HL-60/S4 treated with phorbol 12-myristate 13-acetate at 8.2 ng/mL for 4 days and 3 days (cell line): ENCODE results near the gene ZNF579.

ENCODE experiments used
- in situ Hi-C: fragments of 300-500 bp; cut with MboI; formaldehyde crosslinking; loops from 2 replicates; pipeline ENCODE4 v1.15.0; 2022; ENCODE audit warnings: low sequenced_read_pairs

ZNF579 gene, protein sequence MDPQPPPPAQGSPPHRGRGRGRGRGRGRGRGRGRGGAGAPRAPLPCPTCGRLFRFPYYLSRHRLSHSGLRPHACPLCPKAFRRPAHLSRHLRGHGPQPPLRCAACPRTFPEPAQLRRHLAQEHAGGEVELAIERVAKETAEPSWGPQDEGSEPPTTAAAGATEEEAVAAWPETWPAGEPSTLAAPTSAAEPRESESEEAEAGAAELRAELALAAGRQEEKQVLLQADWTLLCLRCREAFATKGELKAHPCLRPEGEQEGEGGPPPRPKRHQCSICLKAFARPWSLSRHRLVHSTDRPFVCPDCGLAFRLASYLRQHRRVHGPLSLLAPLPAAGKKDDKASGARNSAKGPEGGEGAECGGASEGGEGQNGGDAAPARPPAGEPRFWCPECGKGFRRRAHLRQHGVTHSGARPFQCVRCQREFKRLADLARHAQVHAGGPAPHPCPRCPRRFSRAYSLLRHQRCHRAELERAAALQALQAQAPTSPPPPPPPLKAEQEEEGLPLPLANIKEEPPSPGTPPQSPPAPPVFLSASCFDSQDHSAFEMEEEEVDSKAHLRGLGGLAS

GRCh38 chr19:55580628-55581144, at the start of gene ZNF579:
TSS of gene ZNF579 (minus strand) at chr19:55580848. CDS start at chr19:55579639, 1,209 bp downstream.
- in situ Hi-C loops = no loop called here

DNA sequence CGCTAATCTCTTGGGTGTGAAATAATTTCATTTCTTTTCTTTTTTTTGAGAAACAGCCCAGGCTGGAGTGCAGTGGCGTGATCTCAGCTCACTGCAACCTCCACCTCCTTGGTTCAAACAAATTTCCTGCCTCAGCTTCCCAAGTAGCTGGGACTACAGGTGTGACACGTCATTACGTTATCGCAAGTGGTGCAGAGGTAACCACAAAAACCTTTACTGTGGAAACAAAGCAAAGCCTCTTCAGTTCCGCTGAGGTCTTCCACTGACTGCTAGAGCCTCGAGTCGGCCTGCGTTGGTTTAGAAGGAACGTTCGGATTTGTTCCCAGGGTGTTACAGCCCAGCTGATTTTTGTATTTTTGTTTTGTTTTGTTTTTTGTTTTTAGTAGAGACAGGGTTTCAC, 45.7 kb upstream of the ZNF579 start:
- in situ Hi-C loops = loop anchor here (10.0 kb wide), 1 partner anchor 112 kb away; no protein-coding TSS in a partner anchor

DNA sequence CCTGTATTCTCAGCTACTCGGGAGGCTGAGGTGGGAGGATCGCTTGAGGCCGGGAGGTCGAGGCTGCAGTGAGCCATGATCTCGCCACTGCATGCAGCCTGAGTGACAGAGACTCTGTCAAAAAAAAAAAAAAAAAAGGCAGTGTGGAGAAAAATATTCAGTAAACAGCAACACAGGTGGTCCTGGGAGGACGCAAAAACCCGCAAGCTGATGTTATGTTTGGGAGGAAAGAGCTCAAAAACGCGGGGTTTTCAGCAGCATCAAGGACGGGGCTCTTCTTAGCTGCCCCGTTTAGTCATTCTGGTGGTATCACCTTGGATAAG, 44.3 kb upstream of the ZNF579 start:
- in situ Hi-C loops = loop anchor here (10.0 kb wide), 1 partner anchor 110 kb away; no protein-coding TSS in a partner anchor

DNA sequence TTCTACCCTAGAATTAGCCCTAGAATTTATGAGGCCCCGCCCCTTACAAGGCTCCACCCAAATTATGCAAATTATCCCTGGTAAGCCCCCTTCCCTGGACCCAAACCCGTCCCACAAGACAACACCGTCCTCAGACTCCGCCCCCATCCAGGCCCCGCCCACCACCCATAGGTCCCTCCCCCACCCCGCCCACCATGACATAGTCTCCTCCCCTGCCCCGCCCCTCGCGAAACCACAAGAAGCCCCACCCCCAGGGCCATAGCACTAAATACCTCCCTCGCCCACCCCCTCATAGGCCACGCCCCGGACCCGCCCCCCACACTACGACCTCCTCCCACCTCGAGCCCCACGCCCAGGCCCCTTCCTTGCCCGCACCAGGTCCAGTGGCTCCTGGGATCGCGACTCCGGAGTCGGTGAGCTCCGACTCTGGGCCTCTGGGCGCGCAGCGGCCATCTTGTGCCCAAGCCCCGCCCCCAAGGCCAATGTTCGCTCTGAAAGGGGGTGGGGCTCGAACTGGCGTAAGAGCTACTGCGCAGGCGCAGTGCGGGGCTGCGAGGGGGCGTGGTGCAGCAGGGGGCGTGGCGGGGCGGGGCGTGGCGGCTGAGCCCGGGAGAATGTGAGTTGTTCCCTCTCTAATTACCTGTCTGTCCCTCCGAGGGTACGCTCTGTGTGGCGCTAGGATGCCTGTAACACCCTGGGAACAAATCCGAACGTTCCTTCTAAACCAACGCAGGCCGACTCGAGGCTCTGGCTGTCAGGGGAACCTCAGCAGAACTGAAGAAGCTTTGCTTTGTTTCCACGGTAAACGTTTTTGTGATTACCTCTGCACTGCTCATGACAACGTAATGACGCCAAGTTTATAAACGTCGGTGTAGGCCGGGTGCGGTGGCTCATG, 43.7 kb upstream of the ZNF579 start, which contains the start of gene ZNF784:
TSS of gene ZNF784 (minus strand) at position 458 of the 895 bp plus-strand sequence. CDS start at position 453, 5 bp downstream.
- in situ Hi-C loops = loop anchor here (10.0 kb wide), 1 partner anchor 110 kb away; no protein-coding TSS in a partner anchor

- in situ Hi-C loops = loop anchor here (10.0 kb wide), 1 partner anchor 109 kb away; no protein-coding TSS in a partner anchor
Observed at GRCh38 chr19:55623561-55623960, 42.9 kb upstream of the ZNF579 start.

DNA sequence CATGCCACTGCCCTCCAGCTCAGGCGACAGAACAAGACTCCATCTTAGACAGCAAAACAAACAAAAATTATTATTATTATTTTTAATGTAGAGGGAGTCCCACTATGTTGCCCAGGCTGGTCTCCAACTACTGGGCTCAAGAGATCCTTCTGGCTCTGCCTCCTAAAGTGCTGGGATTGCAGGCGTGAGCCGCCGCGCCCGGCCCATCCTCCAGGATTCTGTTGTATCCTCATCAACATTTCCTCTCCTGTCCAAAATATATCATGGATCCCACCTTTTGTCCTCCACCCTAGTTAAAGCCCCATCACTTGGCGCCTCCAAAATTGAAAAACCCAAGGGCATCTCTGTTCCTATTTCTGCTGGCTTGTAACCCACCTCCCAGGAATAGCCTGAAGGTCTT, 42.5 kb upstream of the ZNF579 start:
- in situ Hi-C loops = loop anchor here (10.0 kb wide), 1 partner anchor 108 kb away; no protein-coding TSS in a partner anchor

- in situ Hi-C loops = loop anchor here (10.0 kb wide), 1 partner anchor 108 kb away; no protein-coding TSS in a partner anchor
Observed at GRCh38 chr19:55622242-55622969, 41.8 kb upstream of the ZNF579 start.

DNA sequence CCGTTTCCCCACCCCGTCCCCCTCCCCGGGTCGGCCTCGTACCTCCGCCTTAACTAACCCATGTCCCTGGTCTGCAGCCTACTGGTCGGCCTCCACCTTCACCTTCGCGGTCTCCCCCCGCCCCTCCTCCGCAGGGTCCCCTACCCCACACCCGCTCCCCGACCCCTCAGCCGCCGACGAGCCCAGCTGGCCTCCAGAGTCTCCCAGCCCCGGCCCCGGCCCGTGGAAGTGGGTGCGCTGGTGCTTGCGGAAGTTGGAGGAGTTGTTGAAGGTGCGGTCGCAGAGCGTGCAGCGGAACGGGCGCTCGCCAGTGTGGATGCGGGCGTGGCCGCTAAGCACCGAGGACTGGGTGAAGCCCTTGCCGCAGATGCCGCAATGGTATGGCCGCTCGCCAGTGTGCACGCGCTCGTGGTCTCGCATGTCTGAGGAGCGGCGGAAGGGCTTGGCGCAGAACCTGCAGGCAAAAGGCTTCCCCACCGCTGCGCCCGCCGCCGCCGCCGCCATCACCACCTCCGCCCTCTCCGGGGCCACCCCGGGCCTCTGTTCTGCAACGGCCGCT, 41.1 kb upstream of the ZNF579 start:
- in situ Hi-C loops = loop anchor here (10.0 kb wide), 1 partner anchor 107 kb away; no protein-coding TSS in a partner anchor

- in situ Hi-C loops = loop anchor here (10.0 kb wide), 1 partner anchor 106 kb away; no protein-coding TSS in a partner anchor
Observed at GRCh38 chr19:55621205-55621672, 40.6 kb upstream of the ZNF579 start.

DNA sequence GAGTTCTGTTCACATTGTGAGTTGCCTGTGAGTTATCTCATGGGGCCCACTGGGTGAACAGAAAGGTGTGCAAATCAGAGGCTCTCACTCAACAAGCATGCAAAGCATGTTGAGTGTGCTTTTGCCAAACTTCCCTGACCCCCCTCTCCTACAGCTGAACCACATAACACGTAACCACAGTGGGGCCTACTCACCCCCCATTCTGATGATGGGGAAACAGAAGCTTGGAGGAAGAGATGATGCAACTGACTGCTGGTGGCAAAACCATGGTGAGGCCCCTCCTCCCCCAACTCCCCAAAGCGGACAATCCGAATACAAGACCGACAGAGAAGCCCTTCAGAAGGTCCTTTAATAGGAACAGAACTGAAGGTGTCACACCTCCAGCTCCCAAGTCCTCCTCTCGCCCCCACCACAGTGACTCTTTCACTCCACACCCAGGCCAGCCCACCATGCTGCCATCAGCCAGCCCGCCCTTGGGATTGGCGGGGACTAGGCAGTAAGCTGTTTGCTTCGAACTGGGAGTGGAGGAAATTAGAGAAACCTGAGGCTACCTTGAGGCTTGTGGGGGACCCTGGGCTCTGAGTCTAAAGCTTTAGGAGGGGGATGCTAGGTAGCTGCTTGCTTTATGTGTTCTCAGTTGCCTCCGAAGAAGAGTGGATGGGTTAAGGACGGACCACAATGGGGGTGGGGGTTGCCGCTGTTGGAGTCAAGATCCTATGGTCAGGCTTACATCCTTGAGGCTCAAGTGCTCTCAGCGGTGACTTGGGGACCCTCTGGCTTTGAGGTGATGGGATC, 40.0 kb upstream of the ZNF579 start:
- in situ Hi-C loops = loop anchor here (10.0 kb wide), 1 partner anchor 106 kb away; no protein-coding TSS in a partner anchor

- in situ Hi-C loops = no loop called here
Observed at GRCh38 chr19:55619286-55619685, 38.6 kb upstream of the ZNF579 start.

GRCh38 chr19:55618426-55618825, 37.8 kb upstream of the ZNF579 start:
- in situ Hi-C loops = no loop called here

- in situ Hi-C loops = no loop called here
Observed at GRCh38 chr19:55617426-55617825, 36.8 kb upstream of the ZNF579 start.

GRCh38 chr19:55616395-55616875, 35.8 kb upstream of the ZNF579 start:
- in situ Hi-C loops = no loop called here

DNA sequence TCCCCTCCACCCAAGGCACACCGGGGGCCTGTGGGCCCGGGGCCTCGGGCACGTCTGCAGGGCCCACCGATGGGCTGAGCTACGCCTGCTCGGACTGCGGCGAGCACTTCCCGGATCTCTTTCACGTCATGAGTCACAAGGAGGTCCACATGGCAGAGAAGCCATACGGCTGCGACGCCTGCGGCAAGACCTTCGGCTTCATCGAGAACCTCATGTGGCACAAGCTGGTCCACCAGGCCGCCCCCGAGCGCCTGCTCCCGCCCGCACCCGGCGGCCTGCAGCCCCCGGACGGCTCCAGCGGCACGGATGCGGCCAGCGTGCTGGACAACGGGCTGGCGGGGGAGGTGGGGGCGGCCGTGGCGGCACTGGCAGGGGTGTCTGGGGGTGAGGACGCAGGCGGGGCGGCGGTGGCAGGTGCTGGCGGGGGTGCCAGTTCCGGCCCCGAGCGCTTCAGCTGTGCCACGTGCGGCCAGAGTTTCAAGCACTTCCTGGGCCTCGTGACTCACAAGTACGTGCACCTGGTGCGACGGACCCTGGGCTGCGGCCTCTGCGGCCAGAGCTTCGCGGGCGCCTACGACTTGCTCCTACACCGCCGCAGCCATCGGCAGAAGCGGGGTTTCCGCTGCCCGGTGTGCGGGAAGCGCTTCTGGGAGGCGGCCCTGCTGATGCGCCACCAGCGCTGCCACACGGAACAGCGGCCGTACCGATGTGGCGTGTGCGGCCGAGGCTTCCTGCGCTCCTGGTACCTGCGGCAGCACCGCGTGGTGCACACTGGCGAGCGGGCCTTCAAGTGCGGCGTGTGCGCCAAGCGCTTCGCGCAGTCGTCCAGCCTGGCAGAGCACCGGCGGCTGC, 35.1 kb upstream of the ZNF579 start:
- in situ Hi-C loops = no loop called here

DNA sequence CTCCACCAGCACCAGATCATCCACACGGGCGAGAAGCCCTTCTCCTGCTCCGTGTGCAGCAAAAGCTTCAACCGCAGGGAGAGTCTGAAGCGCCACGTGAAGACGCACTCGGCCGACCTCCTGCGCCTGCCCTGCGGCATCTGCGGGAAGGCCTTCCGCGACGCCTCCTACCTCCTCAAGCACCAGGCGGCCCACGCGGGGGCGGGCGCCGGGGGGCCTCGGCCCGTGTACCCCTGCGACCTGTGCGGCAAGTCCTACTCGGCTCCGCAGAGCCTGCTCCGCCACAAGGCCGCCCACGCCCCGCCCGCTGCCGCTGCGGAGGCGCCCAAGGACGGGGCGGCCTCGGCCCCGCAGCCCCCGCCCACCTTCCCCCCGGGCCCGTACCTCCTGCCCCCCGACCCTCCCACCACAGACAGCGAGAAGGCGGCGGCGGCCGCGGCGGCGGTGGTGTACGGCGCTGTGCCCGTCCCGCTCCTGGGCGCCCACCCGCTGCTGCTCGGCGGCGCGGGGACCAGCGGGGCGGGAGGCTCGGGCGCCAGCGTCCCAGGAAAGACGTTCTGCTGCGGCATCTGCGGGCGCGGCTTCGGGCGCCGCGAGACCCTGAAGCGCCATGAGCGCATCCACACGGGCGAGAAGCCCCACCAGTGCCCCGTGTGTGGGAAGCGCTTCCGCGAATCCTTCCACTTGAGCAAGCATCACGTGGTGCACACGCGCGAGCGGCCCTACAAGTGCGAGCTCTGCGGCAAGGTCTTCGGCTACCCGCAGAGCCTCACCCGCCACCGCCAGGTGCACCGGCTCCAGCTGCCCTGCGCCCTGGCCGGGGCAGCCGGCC, 34.3 kb upstream of the ZNF579 start:
- in situ Hi-C loops = no loop called here
